ENCODE measurements around the gene CGREF1. TPM values are rescaled to one million over a fixed set of nuclear protein-coding genes. Genes with fewer than 3 reads are reported as not detected.
A peak's percentile ranks its signal among the peaks of the same experiment; 100 is the strongest.

The CGREF1 gene, protein sequence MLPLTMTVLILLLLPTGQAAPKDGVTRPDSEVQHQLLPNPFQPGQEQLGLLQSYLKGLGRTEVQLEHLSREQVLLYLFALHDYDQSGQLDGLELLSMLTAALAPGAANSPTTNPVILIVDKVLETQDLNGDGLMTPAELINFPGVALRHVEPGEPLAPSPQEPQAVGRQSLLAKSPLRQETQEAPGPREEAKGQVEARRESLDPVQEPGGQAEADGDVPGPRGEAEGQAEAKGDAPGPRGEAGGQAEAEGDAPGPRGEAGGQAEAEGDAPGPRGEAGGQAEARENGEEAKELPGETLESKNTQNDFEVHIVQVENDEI
- 1 to 10 TPM in 4 of 9 donors, under 1 TPM in 4, not detected in 1; 0.24 to 2.7 (median 1.0) TPM for total RNA-seq
- polyA plus RNA-seq: under 1 TPM; 0.67 to 0.99 TPM
- long read RNA-seq, donor 1: 0 reads
- long read RNA-seq, donor 2: 0 reads
- long read RNA-seq, donor 3, partial matches to known transcripts: 0 of 1 reads
- long read RNA-seq, donor 3, other reads (novel, unspliced or antisense): 0 of 1 reads

- Histone ChIP-seq H3K9me3 (no peaks in the 10 kb centered on the region), H3K4me1 (peaks cover 0 to 22% (median 10%) of the 10 kb centered on the region in 12 donors), H3K27me3 (peaks cover 0 to 28% (median 17%) of the 10 kb centered on the region in 9 donors), H3K4me3 (peak within 1 kb of the TSS in 11 of 12 donors; percentile 14 to 51 (median 39)), H3K27ac (no peak within 1 kb of the TSS), H3K36me3 (no peaks in the 10 kb centered on the region)
- no peak for TF ChIP-seq CTCF (IDR thresholded peaks at IDR 0.05)
- intact Hi-C loops (cut with DNase I): no loop called here
- no peak for DNase-seq
- ATAC-seq: peak in 1 of 4 donors; percentile 18
- 4 to 18% (median 8%) methylated on average over 21 to 84 of the region's 84 CpGs for WGBS, 4 donors
Observed at GRCh38 chr2:27118525-27119329, at the start of gene CGREF1. CGREF1 (minus strand) TSS chr2:27119128; CDS start chr2:27104366, 14,762 bp downstream.

- DNase-seq: no peak
- Histone ChIP-seq H3K4me3 (no peak overlapping the region), H3K27ac (no peak overlapping the region), H3K36me3 (no peaks in the 10 kb centered on the region), H3K9me3 (no peaks in the 10 kb centered on the region), H3K27me3 (peaks cover 0 to 3% (median 0%) of the 10 kb centered on the region in 9 donors), H3K4me1 (peaks cover 0 to 3% (median 0%) of the 10 kb centered on the region in 12 donors)
- intact Hi-C loops (cut with DNase I): no loop called here
- 82 to 87% (median 83%) methylated on average over 8 of the region's 8 CpGs for WGBS, 4 donors
- ATAC-seq: no peak
- TF ChIP-seq POLR2A (IDR thresholded peaks at IDR 0.05) (no peak), CTCF (IDR thresholded peaks at IDR 0.05) (no peak)
Observed at GRCh38 chr2:27164960-27165763, 46.2 kb upstream of the CGREF1 start.

- ATAC-seq (no peak), DNase-seq (no peak)
- H3K36me3 ChIP-seq: no peaks in the 10 kb centered on the region
- WGBS, 4 donors: 80 to 88% (median 83%) methylated on average over 15 of the region's 15 CpGs
- H3K4me3 ChIP-seq: no peak overlapping the region
- no peaks in the 10 kb centered on the region for H3K4me1 ChIP-seq
- intact Hi-C loops (cut with DNase I): no loop called here
- no peak overlapping the region for H3K27ac ChIP-seq
- no peaks in the 10 kb centered on the region for H3K9me3 ChIP-seq
- peaks cover 0 to 8% (median 0%) of the 10 kb centered on the region in 9 donors for H3K27me3 ChIP-seq
- no peak for TF ChIP-seq POLR2A (IDR thresholded peaks at IDR 0.05)
Observed at GRCh38 chr2:27162151-27163121, 43.5 kb upstream of the CGREF1 start.

Data from heart left ventricle (tissue), 16 donors.